GM23338 (cell line): ENCODE measurements around the gene DGLUCY. TPM values are rescaled to one million over a fixed set of nuclear protein-coding genes. Genes with fewer than 3 reads are reported as not detected.

ENCODE experiments used
- ATAC-seq: fragments of 200-7000 bp; cut with Tn5 transposase; 3 replicates; pipeline ENCODE4 v1.9.1; 2020
- DNase-seq: peaks from one replicate; pipeline ENCODE4 v3.0.0-alpha.2; 2015; ENCODE audit warnings: low spot score
- H2AFZ ChIP-seq: fragments of 200-600 bp; sonication (generic); 2 replicates; pipeline ENCODE4 v1.8.0; 2016; ENCODE audit warnings: antibody characterized with exemption, mild to moderate bottlenecking, moderate library complexity
- H3F3A ChIP-seq: fragments of 200-600 bp; sonication (generic); replicated peaks from 2 replicates; pipeline ENCODE4 v1.8.0; 2017; ENCODE audit warnings: antibody characterized with exemption, mixed run types, low read depth
- H3K27ac ChIP-seq: fragments of 200-600 bp; sonication (generic); 2 replicates; pipeline ENCODE4 v1.6.1; 2016; ENCODE audit warnings: low read depth
- H3K27me3 ChIP-seq: fragments of 200-600 bp; sonication (generic); 2 replicates; pipeline ENCODE4 v1.8.0; 2016; ENCODE audit warnings: mild to moderate bottlenecking, mixed run types, moderate library complexity; ENCODE audit not compliant: insufficient read depth
- H3K36me3 ChIP-seq: fragments of 200-600 bp; sonication (generic); 2 replicates; pipeline ENCODE4 v1.8.0; 2016; ENCODE audit warnings: mild to moderate bottlenecking; ENCODE audit not compliant: insufficient read depth
- H3K4me1 ChIP-seq: fragments of 200-600 bp; sonication (generic); 2 replicates; pipeline ENCODE4 v1.8.0; 2016; ENCODE audit warnings: mild to moderate bottlenecking, moderate library complexity; ENCODE audit not compliant: insufficient read depth
- H3K4me2 ChIP-seq: fragments of 200-600 bp; sonication (generic); 2 replicates; pipeline ENCODE4 v1.7.1; 2017; ENCODE audit warnings: mixed run types
- H3K4me3 ChIP-seq: fragments of 200-600 bp; sonication (generic); 2 replicates; pipeline ENCODE4 v1.6.1; 2016; ENCODE audit warnings: mixed run types
- H3K79me2 ChIP-seq: fragments of 200-600 bp; sonication (generic); replicated peaks from 2 replicates; pipeline ENCODE4 v1.8.0; 2017; ENCODE audit warnings: mild to moderate bottlenecking; ENCODE audit not compliant: insufficient read depth
- H3K9me2 ChIP-seq: fragments of 200-600 bp; sonication (generic); 2 replicates; pipeline ENCODE4 v1.8.0; 2017; ENCODE audit not compliant: insufficient read depth
- H4K20me1 ChIP-seq: fragments of 200-600 bp; sonication (generic); replicated peaks from 2 replicates; pipeline ENCODE4 v1.8.0; 2017; ENCODE audit warnings: mild to moderate bottlenecking; ENCODE audit not compliant: insufficient read depth
- H3K27ac Mint-ChIP-seq: 2 replicates; pipeline ENCODE4 v1.8.0; 2020; ENCODE audit warnings: inconsistent platforms, mild to moderate bottlenecking, moderate library complexity, mixed read lengths
- H3K27me3 Mint-ChIP-seq: 3 replicates; pipeline ENCODE4 v1.8.0; 2022; ENCODE audit warnings: low read depth, mild to moderate bottlenecking, moderate library complexity, mixed read lengths, inconsistent platforms; ENCODE audit not compliant: insufficient read depth, poor library complexity
- H3K36me3 Mint-ChIP-seq: 3 replicates; pipeline ENCODE4 v1.8.0; 2021; ENCODE audit warnings: low read depth, mild to moderate bottlenecking, inconsistent platforms, moderate library complexity, mixed read lengths
- H3K4me1 Mint-ChIP-seq: 3 replicates; pipeline ENCODE4 v1.8.0; 2020; ENCODE audit warnings: mild to moderate bottlenecking, inconsistent platforms, mixed read lengths
- H3K4me3 Mint-ChIP-seq: 3 replicates; pipeline ENCODE4 v1.8.0; 2021; ENCODE audit warnings: moderate library complexity, mild to moderate bottlenecking, inconsistent platforms, mixed read lengths
- H3K9me3 Mint-ChIP-seq: 3 replicates; pipeline ENCODE4 v1.8.0; 2020; ENCODE audit warnings: moderate library complexity, mild to moderate bottlenecking, inconsistent platforms, mixed read lengths
- ETS1 ChIP-seq: IDR thresholded peaks from 2 replicates; pipeline ENCODE4 v1.6.1; 2016; ENCODE audit warnings: antibody characterized with exemption
- EZH2 ChIP-seq: fragments of 200-600 bp; sonication (generic); IDR thresholded peaks from one replicate; pipeline ENCODE4 v1.8.0; 2017; ENCODE audit warnings: antibody characterized with exemption, mild to moderate bottlenecking, low read depth; ENCODE audit not compliant: unreplicated experiment
- EZH2phosphoT487 ChIP-seq: fragments of 200-600 bp; sonication (generic); IDR thresholded peaks from one replicate; pipeline ENCODE4 v1.8.1; 2018; ENCODE audit warnings: antibody characterized with exemption; ENCODE audit not compliant: unreplicated experiment
- NANOG ChIP-seq: IDR thresholded peaks from 2 replicates; pipeline ENCODE4 v1.6.1; 2016; ENCODE audit warnings: antibody characterized with exemption, borderline replicate concordance
- POLR2AphosphoS5 ChIP-seq: IDR thresholded peaks from 2 replicates; pipeline ENCODE4 v1.6.1; 2016; ENCODE audit warnings: antibody characterized with exemption, low read depth
- STAT1 ChIP-seq: IDR thresholded peaks from one replicate; pipeline ENCODE4 v1.6.1; 2016; ENCODE audit warnings: antibody characterized with exemption; ENCODE audit not compliant: unreplicated experiment
- ZNF114 ChIP-seq: fragments of 250-450 bp; sonication (Bioruptor Pico); IDR thresholded peaks from 2 replicates; pipeline ENCODE4 v1.5.0; 2020; ENCODE audit warnings: mild to moderate bottlenecking, moderate library complexity
- polyA plus RNA-seq: library from polyadenylated mRNA; unstranded; fragments of >200 nt; fragmentation: Nextera tagmentation; extraction: Ambion mirVana; gene quantifications from 2 replicates; pipeline ENCODE4 v1.2.1, GENCODE V29; 2016
- total RNA-seq: library from RNA; depleted of rRNA; stranded (reverse); fragments of >200 nt; shearing (Covaris generic); gene quantifications from 2 replicates; pipeline ENCODE4 v1.2.3, GENCODE V29; 2014
- TF ChIP-seq, protein P1 (sequence below), 2 experiments: fragments of 200-600 bp in 1 of 2; sonication (generic) in 1 of 2; conservative IDR thresholded peaks; 2 replicates each; pipeline versions ENCODE4 v1.5.1 to v1.6.1; 2016 to 2017; ENCODE audit warnings: antibody characterized with exemption in 2 of 2, low read depth in 2 of 2, mild to moderate bottlenecking in 2 of 2, moderate library complexity in 1 of 2
- TF ChIP-seq, protein P2 (sequence below): fragments of 250-450 bp; sonication (Bioruptor Pico); IDR thresholded peaks from 2 replicates; pipeline ENCODE4 v1.5.0; 2020; ENCODE audit warnings: mild to moderate bottlenecking, moderate library complexity

Gene DGLUCY
- total and polyA plus RNA-seq, 2 experiments from 2014 or later, result 14.6 to 31.6 TPM

DNA sequence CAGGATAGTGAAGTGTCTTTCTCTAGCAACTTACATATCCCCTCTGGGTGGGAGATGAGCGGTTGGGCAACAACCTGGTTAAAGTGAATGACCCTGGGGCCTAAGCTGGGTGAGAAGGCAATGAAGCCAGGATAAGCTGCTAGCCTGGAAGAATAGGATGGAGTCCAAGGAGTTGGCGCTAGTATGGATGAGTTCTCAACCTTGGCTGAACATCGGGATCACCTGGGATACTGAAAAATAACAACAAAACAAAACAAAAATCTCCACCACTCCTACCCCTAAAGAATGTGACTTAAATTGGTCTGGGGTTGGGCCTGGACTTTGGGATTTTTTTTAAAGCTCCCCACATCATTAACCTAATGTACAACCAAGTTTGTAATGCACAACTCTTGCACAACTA, 48.6 kb upstream of the DGLUCY start:
- Mint-ChIP-seq H3K9me3 (no peaks in the 10 kb centered on the region), H3K4me3 (no peak overlapping the region), H3K27me3 (no peaks in the 10 kb centered on the region), H3K36me3 (no peaks in the 10 kb centered on the region), H3K27ac (no peak overlapping the region), H3K4me1 (no peaks in the 10 kb centered on the region)
- H4K20me1 ChIP-seq, result no peaks in the 10 kb centered on the region
- TF ChIP-seq EZH2 (no peak), EZH2phosphoT487 (no peak), NANOG (no peak), ZNF114 (CRISPR knock-in tag) (no peak), ETS1 (no peak), POLR2AphosphoS5 (no peak), STAT1 (no peak)
- TF ChIP-seq, protein P1, sequence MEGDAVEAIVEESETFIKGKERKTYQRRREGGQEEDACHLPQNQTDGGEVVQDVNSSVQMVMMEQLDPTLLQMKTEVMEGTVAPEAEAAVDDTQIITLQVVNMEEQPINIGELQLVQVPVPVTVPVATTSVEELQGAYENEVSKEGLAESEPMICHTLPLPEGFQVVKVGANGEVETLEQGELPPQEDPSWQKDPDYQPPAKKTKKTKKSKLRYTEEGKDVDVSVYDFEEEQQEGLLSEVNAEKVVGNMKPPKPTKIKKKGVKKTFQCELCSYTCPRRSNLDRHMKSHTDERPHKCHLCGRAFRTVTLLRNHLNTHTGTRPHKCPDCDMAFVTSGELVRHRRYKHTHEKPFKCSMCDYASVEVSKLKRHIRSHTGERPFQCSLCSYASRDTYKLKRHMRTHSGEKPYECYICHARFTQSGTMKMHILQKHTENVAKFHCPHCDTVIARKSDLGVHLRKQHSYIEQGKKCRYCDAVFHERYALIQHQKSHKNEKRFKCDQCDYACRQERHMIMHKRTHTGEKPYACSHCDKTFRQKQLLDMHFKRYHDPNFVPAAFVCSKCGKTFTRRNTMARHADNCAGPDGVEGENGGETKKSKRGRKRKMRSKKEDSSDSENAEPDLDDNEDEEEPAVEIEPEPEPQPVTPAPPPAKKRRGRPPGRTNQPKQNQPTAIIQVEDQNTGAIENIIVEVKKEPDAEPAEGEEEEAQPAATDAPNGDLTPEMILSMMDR (conservative IDR thresholded peaks at IDR 0.05; ENCODE audit: low read depth in 2 of 2), result no peak
- TF ChIP-seq, protein P2, sequence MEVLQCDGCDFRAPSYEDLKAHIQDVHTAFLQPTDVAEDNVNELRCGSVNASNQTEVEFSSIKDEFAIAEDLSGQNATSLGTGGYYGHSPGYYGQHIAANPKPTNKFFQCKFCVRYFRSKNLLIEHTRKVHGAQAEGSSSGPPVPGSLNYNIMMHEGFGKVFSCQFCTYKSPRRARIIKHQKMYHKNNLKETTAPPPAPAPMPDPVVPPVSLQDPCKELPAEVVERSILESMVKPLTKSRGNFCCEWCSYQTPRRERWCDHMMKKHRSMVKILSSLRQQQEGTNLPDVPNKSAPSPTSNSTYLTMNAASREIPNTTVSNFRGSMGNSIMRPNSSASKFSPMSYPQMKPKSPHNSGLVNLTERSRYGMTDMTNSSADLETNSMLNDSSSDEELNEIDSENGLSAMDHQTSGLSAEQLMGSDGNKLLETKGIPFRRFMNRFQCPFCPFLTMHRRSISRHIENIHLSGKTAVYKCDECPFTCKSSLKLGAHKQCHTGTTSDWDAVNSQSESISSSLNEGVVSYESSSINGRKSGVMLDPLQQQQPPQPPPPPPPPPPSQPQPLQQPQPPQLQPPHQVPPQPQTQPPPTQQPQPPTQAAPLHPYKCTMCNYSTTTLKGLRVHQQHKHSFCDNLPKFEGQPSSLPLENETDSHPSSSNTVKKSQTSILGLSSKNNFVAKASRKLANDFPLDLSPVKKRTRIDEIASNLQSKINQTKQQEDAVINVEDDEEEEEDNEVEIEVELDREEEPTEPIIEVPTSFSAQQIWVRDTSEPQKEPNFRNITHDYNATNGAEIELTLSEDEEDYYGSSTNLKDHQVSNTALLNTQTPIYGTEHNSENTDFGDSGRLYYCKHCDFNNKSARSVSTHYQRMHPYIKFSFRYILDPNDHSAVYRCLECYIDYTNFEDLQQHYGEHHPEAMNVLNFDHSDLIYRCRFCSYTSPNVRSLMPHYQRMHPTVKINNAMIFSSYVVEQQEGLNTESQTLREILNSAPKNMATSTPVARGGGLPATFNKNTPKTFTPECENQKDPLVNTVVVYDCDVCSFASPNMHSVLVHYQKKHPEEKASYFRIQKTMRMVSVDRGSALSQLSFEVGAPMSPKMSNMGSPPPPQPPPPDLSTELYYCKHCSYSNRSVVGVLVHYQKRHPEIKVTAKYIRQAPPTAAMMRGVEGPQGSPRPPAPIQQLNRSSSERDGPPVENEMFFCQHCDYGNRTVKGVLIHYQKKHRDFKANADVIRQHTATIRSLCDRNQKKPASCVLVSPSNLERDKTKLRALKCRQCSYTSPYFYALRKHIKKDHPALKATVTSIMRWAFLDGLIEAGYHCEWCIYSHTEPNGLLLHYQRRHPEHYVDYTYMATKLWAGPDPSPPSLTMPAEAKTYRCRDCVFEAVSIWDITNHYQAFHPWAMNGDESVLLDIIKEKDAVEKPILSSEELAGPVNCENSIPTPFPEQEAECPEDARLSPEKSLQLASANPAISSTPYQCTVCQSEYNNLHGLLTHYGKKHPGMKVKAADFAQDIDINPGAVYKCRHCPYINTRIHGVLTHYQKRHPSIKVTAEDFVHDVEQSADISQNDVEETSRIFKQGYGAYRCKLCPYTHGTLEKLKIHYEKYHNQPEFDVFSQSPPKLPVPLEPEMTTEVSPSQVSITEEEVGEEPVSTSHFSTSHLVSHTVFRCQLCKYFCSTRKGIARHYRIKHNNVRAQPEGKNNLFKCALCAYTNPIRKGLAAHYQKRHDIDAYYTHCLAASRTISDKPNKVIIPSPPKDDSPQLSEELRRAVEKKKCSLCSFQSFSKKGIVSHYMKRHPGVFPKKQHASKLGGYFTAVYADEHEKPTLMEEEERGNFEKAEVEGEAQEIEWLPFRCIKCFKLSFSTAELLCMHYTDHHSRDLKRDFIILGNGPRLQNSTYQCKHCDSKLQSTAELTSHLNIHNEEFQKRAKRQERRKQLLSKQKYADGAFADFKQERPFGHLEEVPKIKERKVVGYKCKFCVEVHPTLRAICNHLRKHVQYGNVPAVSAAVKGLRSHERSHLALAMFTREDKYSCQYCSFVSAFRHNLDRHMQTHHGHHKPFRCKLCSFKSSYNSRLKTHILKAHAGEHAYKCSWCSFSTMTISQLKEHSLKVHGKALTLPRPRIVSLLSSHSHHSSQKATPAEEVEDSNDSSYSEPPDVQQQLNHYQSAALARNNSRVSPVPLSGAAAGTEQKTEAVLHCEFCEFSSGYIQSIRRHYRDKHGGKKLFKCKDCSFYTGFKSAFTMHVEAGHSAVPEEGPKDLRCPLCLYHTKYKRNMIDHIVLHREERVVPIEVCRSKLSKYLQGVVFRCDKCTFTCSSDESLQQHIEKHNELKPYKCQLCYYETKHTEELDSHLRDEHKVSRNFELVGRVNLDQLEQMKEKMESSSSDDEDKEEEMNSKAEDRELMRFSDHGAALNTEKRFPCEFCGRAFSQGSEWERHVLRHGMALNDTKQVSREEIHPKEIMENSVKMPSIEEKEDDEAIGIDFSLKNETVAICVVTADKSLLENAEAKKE (CRISPR knock-in tag), result no peak
- H3K9me2 ChIP-seq, result no peaks in the 10 kb centered on the region
- H3K27me3 ChIP-seq, result no peaks in the 10 kb centered on the region
- H3K4me3 ChIP-seq, result no peak overlapping the region
- no peak overlapping the region for H3K27ac ChIP-seq
- no peaks in the 10 kb centered on the region for H3K79me2 ChIP-seq
- no peaks in the 10 kb centered on the region for H3F3A ChIP-seq
- DNase-seq (no peak), ATAC-seq (no peak)
- no peak overlapping the region for H2AFZ ChIP-seq
- 0 out of 2 replicates have a peak, but pooled peaks cover 3% of the 10 kb centered on the region for H3K4me1 ChIP-seq
- H3K36me3 ChIP-seq, result no peaks in the 10 kb centered on the region
- no peak overlapping the region for H3K4me2 ChIP-seq
